HG03064 (cell line): Measurements from ENCODE around the gene IL17B.

Source experiments
- ATAC-seq: cut with Tn5 transposase; IDR thresholded peaks from one replicate; pipeline ENCODE4 v1.9.1; 2021; ENCODE audit warnings: low read depth; ENCODE audit not compliant: unreplicated experiment

IL17B gene, protein sequence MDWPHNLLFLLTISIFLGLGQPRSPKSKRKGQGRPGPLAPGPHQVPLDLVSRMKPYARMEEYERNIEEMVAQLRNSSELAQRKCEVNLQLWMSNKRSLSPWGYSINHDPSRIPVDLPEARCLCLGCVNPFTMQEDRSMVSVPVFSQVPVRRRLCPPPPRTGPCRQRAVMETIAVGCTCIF

DNA sequence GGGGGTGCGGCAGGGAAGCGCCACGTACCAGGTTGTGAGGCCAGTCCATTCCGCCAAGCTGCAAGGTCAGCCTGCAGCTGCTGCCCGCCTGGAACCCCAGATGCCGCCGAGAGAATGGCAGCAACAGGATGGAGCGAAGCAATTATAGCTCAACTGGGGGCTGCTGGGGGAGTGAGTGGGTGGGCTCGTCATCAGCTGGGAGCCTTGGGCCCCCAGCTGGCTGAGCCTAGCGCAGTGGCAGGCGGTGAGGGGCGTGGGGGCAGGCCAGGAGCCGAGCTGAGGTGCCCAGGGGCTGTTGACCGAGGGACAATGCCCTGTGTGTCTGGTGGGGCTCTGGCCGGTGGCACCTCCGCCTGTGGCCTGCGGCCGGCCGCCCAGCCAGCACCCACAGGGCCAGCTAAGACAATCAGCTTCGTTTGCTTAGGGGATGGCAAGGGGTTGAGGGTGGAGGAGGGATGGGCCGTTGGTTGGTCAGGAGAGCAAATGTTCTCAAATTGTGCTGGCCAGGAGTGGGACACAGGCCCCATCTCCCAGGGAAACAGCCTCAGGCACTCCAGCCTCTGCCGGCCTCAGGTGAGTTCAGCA is at the start of gene IL17B:
TSS of gene IL17B (minus strand) at position 116 of the 585 bp plus-strand sequence. CDS start at position 49, 67 bp downstream.
- no peak for ATAC-seq

DNA sequence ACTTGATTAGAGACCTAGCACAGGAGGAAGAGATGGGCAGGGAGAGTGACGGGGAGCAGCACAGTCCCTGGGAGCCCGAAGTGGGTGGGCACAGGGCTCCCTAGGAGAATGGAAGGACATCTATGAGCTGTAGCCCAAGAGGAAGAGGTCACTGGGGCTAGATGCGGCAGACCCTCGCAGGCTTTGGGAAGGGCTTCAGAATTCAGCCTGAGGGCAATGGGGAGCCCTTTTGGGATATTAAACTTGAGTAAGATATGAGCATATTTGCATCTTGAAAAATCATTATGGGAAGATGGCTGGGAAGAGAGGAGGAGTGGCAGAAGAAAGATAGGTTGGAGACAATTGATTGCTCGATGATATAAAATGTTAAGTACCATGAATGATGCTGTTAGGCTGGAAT is 48.9 kb upstream of the IL17B start:
- no peak for ATAC-seq

DNA sequence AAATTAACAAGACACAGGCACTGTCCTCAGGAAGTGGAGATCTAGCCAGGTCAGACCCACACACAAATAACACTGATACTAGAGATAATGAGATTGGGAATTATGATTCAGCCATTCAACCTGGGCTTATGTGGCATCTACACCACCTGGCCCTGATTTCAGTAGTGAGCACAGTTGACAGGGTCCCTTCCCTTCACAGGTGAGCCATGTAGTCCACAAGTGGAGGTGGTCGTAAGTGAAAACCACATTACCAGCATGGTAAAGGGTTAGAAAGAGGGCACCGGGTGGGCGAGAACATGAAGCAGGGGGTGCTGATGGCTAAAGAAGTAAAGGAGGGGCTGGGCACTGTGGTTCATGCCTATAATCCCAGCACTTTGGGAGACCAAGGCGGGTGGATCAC is 48.3 kb upstream of the IL17B start:
- ATAC-seq: no peak

DNA sequence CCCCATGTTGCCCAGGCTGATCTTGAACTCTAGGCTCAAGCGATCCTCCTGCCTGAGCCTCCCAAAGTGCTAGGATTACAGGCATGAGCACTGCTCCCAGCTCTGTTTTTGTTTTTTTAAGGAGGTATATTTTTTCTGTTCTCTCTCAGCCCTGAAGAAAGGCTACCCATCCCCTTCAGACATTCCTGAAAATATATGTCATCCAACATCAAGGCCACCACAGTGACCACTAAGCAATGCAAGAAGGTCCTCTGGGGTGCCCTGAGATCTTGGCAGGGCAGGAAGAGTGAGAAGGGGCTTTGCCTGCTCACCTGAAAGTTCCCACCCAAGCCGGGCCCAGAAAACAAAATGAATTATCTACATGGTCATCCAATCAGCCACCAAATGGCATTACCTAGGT is 47.8 kb upstream of the IL17B start:
- ATAC-seq: no peak

DNA sequence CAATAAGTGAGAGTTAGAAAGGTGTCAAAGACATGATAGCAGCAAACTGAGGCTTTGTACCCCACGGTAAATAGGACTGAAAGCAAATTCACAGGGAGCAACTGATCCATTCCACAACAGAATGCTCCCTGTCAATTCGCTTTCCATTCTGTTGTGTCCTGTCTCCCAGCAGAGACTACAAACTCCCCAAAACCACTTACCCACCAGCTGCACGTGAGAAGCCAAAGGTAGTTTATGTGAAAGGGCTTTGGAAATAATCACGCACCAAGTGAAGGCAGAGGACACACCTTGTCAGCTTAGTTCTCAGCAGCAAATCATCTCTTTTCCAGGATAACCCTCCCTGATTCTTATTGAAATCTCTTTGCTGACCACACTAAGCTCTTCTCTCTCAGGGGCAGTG is 46.6 kb upstream of the IL17B start:
- no peak for ATAC-seq

DNA sequence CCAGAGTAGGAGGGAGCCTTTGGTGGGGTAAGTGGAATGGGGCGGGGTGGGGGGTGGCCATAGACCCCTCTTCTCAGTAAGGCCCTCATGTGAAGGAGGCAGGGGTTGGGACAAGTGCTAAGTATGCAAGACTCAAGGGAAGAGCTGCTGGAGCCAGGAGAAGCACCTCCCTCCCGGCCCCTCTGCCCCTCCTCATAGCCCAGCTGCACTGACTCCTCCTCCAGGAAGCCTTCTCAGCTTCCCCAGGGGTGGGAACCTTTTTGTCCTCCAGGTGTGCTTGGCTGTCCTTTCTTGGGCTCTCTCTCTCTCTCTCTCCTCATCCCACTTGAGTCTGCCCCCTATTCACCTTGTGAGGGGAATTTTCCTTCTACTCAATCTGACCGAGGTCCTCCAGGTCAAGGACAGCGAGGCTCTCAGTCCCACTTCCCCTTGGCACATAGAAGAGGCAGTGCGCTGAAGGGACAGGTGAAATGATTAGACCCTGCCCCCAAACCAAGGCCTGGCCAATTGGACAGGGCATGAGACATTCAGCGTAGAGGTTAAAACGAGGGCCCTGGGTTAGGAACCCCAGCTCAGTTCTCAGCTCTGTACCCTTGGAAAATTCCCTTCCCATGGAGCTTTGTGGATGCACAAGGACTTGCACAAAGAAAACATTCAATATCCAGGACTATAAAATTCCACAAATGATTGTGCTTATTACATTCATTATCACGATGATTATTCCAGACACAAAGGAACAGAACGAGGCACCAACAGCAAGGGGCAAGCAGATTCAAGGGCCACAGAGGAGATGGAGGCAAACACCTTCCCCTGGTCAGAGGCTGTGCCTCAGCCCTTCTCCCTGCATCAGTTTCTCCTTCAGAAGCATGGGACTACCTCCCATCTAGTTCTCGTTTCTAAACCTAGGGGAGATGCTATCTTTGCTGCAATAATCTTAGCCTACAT is 45.6 kb upstream of the IL17B start:
- ATAC-seq: no peak

DNA sequence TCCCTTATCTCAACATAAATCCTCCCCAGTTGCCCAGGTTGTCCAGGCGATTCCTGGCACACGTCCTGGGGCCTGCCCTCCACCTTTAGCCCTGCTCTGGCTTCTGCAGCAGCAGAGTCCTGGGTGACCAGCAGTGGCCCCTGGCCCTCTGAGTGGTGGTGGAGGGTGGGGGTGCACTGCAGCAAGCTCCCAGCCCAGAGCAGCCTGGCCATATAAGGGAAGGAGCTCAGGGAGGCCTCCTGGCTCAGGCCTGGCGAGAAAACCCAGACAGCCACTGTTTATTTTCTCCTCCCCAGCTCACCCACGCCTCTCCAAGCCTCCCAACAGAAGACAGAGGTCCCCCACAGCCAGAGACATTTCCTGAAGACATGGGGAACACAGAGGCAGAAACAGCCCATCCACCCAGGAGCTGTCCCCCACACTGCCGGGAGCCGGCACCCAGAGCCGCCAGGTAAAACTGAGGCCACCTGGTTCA is 44.7 kb upstream of the IL17B start:
- ATAC-seq: no peak

DNA sequence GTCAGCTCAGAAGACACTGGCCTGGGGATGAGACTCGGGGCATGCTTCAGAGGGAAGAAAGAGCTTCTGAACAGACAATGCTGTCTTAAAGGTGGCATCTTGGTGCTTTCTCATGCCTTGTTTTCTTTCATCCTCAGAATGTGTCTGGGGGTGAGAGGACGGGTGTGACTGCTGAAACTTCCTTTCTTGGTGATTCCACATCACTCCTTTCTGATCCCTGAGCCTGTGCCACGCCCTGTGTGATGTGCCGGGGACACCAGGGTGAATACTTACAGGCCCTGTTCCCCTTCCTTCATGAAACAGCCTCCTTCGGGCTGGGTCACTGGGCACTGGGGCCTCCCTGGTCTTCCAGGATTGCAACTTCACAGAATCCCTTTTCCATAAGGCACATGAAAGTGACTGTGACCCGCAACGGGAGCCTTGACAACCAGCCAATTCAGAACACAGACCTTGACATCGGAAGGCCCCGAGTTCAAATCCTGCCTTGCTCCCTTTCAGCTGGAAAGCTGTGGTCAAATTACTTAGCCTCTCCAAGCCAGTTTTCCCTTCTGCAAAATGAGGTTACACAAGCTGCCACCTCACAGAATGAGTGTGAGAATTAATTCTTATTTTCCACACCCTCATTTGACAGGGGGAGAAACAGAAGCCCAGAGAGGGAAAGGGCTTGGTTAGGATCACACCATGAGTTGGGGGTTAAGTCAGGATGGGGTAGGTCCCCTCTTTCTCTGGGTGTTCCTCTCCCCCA is 44.1 kb upstream of the IL17B start:
- ATAC-seq: no peak

DNA sequence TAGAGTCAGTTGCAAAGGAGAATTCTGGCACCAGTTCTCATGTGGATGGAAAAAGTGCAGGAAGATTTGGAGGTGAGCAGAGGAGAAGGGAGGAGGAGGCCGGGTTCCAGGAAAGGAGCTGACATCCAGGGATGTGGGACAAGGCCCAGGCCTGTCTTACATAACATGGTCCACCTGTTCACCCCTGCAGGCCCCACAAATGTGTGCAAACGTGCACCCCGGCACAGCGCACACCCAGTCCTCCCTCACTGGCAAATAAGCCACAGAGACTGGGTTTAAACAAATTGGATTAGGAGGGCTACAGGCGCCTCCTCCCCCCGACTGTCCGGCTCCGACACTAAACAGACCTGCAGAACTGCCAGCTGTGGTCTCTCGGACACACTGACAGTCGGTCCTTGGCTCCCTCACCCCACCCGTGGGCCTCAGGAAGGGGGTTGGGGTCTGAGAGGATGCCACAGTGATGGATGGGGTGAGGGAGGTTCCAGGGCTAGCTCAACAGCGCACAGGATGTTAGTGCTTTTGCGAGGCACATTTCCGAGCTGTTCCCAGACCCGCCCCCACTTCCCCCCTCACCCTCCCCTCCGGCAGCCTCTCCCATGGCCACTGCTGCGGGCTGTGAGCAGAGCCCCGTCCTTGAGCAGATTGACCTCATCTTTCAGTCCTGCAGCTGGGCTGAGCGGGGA is 43.4 kb upstream of the IL17B start:
- ATAC-seq: no peak

DNA sequence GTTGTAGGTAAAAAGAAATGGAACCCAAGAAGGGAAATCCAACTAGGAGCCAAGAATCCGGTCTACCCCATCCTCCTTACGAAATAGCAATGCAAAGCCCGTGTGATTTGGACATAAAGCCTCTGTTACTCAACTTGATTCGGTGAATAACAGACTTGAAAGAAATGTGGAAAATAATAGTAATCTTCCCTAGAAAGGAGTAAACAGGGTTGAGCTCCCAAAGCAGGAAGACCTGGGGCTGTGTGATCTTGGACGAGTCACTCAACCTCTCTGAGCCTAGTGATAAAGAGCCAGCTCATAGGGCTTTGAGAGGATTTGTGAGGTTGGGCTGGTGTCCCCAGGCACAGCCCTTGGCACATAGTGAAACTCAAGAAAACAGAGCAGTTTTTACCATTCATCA is 42.7 kb upstream of the IL17B start:
- no peak for ATAC-seq

DNA sequence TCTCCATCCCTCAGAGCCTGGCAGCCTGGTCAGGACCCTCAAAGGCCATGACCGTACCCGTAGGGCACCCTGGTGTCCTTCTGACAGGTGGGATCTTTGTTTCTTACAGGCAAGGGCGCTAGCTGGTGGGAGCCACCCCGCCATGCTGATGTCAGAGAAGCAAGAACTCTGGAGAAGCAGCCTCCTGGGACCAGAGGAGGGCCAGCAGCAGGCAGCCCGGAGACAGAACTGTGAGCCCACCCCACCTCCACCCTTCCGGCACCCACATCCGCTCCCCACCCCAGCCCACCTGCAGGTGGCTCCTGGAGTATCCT is 42.2 kb upstream of the IL17B start:
- ATAC-seq: no peak

DNA sequence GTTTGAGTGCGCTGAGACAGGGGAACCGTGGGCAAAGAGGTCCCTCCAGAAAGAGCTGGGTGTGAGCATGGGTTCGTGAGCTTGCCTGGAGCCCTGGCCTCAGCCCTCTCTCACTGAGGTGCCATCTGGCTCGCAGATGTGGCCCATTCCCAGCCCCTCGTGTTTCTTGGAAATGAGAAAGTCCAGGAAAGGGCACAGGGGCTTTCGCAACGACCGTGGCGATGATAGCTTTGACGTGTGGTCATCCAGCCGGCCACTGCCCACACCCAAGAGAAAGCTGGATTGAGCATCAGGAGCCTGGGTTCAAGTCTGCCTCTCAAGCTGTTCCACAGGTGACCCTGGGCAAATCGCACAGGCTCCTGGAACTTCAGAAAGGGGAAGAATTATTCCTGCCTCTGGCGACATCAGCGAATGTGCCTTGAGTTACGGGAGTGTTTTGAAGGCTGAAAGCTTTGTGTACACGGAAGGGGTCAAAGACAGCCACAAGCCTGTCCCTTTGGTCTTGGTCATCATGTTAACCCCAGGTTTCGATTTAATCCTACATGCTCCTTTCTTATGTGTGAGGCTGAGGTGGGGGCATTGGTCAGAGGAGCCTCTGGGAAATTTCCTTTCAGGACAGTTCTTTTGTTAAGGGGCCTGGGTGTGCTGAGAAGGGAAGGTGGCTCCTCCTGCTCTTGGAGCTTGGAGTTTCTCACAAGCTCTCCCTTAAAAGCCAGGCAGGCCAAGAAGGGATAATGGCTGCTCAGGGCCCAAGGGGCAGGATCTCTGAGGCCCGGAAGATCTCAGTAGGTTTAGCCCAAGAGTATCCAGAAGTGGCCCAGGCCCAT is 41.7 kb upstream of the IL17B start:
- ATAC-seq: no peak

DNA sequence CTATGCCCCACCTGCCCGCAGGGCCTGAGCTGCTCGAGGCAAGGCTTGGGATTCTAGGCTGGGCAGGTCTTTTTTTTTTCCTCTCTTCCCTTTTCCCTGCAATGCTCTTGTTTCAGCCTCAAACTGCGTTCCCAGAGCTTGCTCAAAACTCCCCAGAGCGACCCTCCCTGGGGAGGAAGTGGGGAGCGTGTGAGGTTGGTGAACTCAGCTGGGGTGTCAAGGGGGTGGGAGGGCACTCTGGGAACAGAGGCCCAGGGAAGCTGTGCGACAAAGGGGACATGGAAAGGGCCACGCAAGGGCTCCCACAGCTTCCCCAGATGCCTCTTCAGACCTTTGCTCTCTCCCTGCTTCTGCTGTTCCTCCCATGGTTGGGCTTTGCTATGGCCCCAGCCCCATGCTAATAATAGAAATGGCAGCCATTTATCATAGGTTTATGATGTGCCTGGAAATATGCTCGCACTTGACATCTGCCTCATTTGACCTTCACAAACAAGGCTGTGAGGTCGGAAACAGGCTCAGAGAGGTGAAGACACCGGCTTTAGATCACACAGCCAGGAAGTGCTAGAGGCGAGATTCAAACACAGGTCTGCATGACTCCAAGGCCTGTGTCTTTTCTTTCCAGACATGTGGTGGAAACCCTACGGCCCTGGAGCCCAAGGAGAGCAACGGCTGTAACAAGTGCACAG is 40.9 kb upstream of the IL17B start:
- no peak for ATAC-seq

DNA sequence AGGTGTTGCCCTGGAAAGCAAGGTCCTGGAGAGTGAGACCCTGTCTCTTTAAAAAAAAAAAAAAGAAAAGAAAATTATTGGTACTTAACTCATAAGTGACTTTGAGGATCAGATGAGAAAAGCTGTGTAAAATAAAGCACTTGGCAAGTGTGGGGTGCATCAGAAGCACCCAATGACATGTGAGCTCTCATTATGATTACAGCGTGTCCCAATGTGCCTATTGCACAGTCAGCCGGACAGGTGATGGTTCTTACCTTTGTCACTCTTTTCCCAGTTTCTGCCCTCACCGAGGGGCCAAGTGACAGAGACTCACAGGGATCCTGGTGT is 40.4 kb upstream of the IL17B start:
- ATAC-seq: no peak

DNA sequence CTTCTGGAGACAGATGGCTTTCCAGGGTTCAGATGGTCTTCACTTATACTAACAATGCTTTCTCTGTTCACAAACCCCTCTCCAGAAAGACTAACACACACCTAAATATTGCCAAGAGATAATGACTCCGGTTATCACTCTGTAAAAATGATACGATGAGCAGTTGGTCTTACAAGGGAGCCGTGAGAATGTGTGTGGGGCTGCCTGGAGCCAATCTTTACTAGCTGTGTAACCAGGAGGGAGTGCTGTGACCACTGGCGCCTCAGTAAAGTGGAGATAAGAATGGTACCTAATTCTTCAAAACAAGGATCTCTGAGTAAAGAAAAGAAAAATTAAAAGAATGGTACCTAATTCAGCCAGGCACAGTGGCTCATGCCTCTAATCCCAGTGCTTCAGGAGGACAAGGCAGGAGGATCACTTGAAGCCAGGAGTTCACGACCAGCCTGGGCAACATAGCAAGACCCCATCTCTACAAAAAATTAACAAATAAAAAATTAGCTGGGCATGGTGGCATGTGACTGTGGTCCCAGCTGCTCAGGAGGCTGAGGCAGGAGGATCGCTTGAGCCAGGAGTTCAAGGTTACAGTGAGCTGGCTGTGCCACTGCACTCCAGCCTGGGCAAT is 39.9 kb upstream of the IL17B start:
- no peak for ATAC-seq

DNA sequence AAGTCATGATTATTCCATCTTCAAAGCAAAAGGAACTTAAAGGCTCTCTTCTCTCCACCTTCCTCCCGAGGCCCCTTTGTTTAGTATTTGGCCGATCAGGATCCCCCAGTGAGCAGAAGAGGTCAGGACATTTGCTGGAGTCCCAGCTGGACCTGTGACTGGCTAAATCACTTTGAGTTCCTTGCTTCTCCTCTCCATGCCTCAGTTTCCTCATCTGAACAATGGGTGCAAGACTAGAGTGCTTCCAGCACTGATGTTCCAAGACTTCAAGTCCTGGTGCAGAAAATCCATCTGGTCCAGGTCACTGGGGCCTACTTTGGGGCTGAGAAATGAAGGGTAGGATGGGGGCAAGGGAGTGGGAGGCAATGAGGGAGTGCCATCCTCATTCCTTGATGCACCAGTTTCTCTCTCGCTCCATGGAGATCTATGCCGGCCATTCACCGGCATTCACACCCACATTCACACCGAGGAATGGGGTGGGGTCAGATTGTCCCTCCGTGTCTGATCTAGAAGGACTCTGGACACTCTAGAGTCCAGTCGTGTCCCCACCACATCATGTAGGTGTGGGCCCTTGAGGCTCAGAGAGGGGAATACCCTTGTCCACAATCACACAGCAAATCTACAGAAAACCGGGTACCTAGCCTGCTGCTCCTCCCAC is 38.7 kb upstream of the IL17B start:
- no peak for ATAC-seq

DNA sequence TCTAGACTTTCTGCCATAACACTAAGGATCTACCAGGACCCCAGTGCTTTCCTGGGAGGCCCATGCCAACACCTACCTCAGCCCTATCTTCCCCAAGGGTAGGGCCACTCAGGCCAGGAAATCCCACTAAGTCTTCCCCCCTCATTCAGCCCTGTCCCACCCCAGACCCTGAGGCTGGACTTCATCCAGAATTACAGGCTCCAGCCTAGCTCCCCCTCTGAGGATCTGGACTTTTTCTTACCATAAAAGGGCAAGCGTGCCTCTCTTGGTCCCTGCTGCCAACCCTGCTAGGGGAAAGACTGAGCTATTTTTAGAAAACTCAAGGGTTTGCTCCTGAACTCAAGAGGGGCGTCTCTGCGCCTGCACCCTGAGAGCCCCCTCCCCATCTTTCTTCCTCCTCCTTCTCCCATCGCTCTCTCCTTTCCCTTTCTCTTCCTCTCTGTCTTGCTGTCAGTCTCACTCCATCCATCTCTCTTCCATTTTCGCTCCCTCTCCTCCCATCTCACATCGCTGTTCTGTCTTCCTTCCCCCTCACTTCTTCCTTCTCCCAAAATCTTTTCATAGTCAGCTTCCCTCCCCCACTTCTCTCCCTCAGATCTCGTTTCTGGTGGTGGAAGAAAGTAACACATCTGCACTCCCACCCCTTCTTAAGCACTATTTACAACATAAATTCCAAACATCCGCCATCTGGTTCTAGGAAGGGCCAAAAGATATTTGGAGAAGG is 38.1 kb upstream of the IL17B start:
- no peak for ATAC-seq
